Esophagus muscularis mucosa (tissue), 3 donors: ENCODE measurements around the gene KRTAP9-1.

Experiments used
- CTCF ChIP-seq, 3 experiments: fragments of 200-600 bp in 2 of 3; fragments of 450-650 bp in 1 of 3; sonication (generic) in 2 of 3; IDR thresholded peaks; one replicate each; pipeline ENCODE4 v1.5.1; 2017 to 2019; ENCODE audit warnings: antibody characterized with exemption in 3 of 3, mild to moderate bottlenecking in 2 of 3, moderate library complexity in 1 of 3
- POLR2A ChIP-seq: fragments of 450-650 bp; IDR thresholded peaks from one replicate; pipeline ENCODE4 v1.6.1; 2017; ENCODE audit warnings: antibody characterized with exemption, moderate library complexity, mild to moderate bottlenecking, low read depth

GRCh38 chr17:41178341-41178740, 11.3 kb upstream of the KRTAP9-1 start:
- TF ChIP-seq CTCF (IDR thresholded peaks at IDR 0.05) (no peak), POLR2A (no peak)
